NCI-H1436 (cell line): ENCODE results near the gene LRRC43.
A peak's percentile ranks its signal among the peaks of the same experiment; 100 is the strongest.
"Not testable (repeated sequence)": the region's sequence is repeated elsewhere in the genome, so short reads cannot be mapped to it uniquely, and the experiment has no call there.

Experiments used
- DNase-seq: peaks from one replicate; lab custom pipeline; 2025; lab: John Stamatoyannopoulos, UW

Gene LRRC43

DNA sequence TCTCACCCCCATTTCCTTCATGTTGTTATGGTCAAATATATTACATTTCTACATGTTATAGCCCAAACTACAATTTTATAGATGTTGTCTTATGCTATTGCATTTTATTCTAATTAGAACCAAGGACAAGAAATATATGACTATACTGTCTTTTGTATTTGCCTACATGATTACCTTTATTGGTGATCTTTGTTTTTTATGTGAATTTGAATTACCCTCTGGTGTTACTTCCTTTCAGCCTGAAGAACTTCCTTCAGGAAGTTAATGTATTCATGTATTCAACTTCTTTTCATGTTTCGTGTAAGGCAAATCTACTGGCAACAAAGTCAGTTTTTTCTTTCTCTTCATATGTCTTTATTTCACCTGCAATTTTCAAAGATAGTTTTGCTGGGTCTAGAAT, 11.9 kb downstream of the LRRC43 start:
- no peak for DNase-seq

DNA sequence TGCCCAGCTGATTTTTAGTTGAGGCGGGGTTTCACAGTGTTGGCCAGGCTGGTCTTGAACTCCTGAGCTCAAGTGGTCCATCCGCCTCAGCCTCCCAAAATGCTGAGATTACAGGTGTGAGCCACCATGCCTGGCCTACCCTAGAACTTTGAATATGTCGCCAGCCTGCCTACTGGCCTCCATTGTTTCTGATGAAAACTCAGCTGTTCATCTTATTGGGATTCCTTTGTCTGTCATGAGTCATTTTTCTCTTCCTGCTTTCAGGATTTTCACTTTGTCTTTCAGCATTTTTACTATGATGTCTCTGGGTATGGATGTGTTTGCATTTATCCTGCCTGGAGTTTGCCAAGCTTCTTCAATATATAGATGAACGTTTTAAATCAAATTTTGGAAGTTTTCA, 12.5 kb downstream of the LRRC43 start:
- DNase-seq: no peak

DNA sequence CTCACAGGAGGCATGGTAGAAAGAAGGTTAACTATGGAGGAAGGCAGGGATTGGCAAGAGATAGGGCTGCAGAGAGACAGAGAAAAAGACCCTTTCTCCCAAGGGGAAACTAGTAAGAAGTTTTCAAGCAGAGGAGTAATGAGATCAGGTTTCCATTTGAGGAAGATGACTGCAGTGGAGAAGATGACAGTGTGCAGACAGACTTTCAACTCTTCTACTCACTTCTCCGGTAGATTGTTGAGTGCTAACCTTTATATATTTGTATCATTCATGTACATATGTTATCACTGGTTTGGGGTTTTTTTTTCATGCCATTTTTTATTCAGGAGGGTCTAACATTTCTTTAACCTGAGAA, 14.7 kb downstream of the LRRC43 start:
- no peak for DNase-seq

GRCh38 chr12:122199484-122200355, 16.8 kb downstream of the LRRC43 start:
- DNase-seq: no peak

DNA sequence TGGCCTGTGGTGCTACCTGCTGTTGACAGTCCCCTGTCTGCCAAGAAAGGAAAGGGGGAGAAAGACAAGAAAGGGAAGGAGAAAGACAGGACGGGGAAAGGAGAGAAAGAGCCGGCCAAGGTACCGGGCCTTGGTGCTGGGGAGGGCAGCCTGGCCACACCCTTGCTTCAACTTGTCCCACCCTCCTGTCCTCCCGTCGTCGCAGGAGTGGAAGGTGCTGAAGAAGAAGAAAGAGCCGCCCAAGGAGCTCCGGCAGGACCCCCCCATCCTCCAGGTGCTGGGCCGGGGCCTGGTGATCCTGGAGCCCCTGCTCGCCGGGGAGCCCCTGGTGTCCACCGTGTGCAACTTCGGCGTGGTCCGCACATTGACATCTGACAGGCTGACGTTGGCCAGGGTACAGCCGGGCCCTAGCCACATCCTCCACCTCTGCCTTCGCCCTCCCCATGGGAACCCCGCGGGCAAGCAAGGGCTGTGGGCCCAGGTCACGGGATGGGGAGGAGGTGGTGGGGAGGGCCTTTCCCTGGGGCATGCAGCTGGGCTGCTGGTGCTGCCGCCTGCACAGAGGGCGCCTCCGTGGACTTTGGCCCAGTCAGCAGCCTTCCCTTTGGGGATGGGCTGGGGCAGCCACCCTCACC, 17.7 kb downstream of the LRRC43 start:
- DNase-seq: no peak

DNA sequence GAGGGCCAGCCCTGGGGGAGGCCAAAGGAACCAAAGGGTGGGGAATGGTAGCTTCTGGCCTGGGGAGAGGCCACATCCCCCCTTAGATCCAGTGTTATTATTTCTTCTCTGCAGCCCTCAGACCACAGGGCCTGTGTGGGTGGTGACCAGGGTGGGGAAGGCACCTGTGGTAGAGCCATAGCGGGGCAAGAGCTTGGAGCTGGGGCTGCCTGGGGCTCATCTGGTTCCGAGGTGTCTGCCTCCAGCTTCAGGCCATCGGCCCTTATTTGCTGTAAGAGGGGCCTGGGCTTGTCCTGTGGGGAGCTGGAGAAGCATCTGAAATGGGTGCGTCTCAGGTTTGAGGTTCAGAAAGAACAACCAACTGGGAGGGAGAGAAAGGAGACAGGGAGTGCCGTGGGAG, 18.5 kb downstream of the LRRC43 start:
- DNase-seq: no peak

- no peak for DNase-seq
Measured at GRCh38 chr12:122202017-122202416, 19.1 kb downstream of the LRRC43 start.

DNA sequence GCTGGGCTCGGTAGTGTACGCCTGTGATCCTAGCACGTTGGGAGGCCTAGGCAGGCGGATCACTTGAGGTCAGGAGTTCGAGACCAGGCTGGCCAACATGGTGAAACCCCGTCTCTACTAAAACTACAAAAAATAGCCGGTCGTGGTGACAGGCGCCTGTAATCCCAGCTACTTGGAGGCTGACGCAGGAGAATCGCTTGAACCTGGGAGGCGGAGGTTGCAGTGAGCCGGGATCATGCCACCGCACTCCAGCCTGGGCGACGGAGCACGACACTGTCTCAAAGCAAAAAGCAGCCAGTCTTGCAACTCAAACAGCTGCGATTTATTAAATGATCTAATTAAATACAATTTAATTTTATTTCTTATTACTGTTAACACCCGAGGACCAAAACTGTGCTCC, 19.9 kb downstream of the LRRC43 start:
- not testable (repeated sequence) for DNase-seq

DNA sequence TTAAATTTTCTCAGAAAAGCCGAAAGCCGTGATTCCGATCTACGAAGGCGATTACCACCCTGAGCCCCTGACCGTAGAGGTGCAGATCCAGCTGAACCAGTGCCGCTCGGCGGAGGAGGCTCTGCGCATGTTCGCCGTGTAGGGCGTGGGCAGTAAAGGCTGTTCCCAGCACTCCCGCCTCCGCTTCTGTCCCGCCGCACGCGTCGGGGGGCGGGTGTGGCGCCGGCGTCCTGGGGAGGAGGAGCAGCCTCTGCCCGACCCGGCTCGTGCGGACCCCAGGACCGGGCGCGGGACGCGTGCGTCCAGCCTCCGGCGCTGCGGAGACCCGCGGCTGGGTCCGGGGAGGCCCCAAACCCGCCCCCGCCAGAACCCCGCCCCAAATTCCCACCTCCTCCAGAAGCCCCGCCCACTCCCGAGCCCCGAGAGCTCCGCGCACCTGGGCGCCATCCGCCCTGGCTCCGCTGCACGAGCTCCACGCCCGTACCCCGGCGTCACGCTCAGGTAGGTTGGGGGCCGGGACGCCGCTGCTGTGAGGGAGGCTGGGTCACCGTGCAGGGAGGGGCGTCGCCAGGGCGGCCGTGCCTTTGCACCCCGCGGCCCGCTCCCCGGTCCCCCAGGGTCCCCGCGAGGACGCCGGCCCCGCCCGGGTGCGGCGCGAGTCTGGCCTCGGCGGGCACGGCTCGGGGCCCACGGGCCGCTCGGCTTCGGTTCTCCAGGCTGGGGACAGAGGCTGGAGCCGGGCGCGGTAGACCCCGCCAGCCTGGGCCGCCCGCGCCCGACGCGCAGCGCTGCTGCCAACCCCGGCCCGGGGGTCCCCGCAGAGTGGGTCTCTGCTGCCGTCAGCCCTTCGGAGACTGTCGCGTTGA, 20.6 kb downstream of the LRRC43 start, which contains the start of gene B3GNT4:
Gene B3GNT4, plus strand, starts transcription at position 409 of the 866 bp plus-strand sequence. CDS start 910 bp downstream, outside the sequence.
- peak; percentile 70 for DNase-seq

GRCh38 chr12:122204167-122205052, 21.5 kb downstream of the LRRC43 start:
- no peak for DNase-seq

DNA sequence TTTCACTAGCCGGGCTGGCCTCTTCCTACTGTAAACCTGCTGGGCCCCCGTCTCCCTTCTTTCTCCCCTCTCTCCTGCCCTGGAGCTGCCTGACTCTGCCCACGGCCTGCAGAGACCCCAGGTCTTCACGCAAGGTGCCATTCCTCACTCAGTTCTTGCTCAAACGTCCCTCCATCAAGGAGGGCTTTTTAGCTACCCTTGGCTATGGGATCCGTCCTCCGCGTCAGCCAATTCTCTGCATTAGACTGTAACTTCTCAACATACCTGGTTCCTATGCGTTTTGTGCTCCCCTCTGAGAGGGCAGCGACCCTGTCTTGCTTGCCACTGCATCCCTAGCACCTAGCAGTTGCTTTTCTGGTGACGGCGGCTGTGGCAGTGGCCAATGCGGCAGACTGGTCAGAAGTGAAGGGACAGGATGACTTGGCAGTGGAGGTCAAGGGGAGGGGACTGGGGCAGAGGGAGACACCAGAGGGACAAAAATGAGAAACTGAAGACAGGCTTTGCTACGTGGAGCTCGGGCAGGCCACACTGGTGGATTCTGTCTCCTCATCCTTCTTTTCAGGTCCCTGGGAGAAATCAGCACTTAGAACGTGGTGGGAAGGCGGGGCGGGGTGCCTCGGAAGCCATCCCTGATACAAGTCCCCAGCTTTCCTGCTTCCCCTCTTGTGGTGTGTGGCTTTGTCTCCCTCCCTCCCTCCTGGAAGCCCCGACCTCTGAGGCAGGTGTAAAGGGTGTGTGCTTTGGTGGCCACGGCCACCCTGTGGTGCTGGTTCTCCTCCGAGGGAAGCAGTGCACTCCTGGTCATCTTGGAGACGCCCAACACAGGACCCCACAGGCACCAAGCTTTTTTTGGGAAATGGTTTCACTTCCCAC, 22.4 kb downstream of the LRRC43 start:
- no peak for DNase-seq

DNA sequence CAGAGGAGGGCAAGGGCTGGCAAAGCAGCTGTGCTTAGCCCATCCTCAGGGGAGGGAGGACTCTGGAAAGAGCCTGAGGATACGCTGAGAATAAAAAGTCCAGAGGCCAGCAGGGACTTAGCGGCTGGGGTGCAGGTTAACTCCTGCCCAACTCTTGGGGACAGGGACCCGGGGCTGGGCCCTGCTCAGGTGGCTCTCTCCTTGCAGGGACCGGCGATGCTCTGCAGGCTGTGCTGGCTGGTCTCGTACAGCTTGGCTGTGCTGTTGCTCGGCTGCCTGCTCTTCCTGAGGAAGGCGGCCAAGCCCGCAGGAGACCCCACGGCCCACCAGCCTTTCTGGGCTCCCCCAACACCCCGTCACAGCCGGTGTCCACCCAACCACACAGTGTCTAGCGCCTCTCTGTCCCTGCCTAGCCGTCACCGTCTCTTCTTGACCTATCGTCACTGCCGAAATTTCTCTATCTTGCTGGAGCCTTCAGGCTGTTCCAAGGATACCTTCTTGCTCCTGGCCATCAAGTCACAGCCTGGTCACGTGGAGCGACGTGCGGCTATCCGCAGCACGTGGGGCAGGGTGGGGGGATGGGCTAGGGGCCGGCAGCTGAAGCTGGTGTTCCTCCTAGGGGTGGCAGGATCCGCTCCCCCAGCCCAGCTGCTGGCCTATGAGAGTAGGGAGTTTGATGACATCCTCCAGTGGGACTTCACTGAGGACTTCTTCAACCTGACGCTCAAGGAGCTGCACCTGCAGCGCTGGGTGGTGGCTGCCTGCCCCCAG, 23.4 kb downstream of the LRRC43 start:
- DNase-seq: no peak

GRCh38 chr12:122206976-122207375, 24.1 kb downstream of the LRRC43 start:
- no peak for DNase-seq

DNA sequence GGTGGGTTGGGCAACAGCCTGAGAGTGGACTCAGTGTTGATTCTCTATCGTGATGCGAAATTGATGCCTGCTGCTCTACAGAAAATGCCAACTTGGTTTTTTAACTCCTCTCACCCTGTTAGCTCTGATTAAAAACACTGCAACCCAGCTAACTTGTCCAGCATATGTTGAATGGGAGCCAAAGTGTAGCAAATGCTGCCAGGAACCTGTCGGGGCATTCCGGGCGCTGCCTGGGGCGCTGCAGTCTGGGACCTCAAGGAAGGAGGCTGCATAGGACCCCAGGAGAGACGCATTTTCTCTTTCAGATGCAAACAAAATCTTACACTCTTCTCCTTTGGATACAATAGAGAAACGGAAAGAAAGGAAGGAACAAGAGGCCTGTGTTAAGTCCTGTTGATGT, 24.5 kb downstream of the LRRC43 start:
- DNase-seq: no peak

GRCh38 chr12:122208073-122208820, 25.3 kb downstream of the LRRC43 start:
- no peak for DNase-seq

GRCh38 chr12:122215771-122216170, 32.8 kb downstream of the LRRC43 start:
- no peak for DNase-seq

DNA sequence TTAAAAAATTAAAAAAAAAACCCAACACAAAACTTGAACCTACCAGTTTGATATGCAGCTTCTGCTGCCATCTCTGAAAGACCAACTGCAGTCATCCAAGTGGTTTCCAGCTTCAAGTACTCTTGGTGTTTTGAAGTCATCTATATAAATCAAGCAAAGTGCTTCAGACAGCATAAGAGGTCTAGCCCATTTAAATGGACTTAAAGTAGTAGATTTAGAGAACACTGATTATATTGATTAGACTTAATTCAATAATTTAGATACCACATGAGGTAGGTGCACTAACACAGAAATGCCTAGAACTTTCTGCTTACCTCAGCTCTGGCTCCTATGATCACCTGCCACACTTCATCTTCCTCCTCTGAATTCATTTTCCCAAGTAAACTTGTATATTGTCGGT, 33.5 kb downstream of the LRRC43 start:
- DNase-seq: no peak

DNA sequence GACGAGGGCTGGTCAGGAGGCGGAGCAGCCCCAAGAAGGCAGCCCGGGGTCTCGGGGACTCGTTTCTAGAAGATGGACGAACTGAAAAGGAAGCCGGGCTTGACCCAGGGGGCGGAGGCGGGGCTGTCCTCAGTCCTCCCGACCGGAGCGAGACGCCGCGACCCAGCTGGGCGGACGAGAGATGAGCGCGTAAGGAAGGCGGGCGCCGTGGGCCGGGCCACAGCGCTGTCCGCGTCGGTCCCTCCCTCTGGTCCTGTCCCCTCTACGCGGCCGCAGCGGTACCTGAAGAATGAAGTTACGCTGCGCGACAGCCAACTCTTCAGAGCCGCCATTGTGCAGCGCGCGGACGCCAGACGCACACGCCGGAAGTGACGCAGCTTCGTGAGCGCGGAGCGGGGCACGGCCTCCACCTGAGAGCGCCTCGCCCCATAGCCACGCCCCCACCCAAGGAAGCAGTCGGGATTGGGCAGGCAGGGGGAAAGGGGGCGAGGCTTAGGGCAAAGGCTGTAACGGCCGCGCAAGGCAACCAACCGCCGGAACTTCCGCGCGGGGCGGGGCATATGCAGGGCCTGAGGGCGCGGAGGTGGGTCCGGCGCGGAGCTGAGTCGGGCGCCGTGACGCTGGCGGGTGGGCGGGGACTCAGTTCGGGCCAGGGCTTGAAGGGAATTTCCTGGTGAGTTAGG, 42.9 kb downstream of the LRRC43 start, which contains the start of gene DIABLO:
Gene DIABLO, minus strand, starts transcription at position 370 of the 683 bp plus-strand sequence. Its CDS starts 38 bp downstream, at position 332.
- peak; percentile 99 for DNase-seq
